ENCODE measurements around the gene GARS1.
"Not testable (repeated sequence)": the region's sequence is repeated elsewhere in the genome, so short reads cannot be mapped to it uniquely, and the experiment has no call there.

GARS1 gene

DNA sequence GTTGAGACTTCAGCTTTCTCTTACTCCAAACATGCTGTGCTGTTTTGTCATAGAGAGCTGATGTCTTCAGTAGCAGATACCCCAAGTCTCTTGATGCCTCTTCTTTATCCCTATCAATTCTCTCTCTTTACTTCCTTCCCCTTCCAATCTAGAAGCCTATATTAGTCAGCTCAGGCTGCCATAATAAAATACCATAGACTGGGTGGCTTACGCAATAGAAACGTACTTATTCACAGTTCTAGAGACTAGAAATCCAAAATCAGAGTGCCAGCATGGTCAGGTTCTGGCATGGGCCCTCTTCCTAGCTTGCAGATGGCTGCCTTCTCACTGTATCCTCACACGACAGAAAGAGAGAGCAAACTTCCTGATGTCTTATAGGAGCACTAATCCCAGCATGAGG, 9.0 kb upstream of the GARS1 start:
- H3K4me3 ChIP-seq (ENCODE audit: low read depth, low read length), result no peak overlapping the region
- ChIA-PET POLR2A (no interaction called here), CTCF (no interaction called here)
- TF ChIP-seq ZNF837 (tag by site-specific recombination; IDR thresholded peaks at IDR 0.05) (no peak), ZEB2 (tag by site-specific recombination; IDR thresholded peaks at IDR 0.05) (no peak), ZNF23 (tag by site-specific recombination; IDR thresholded peaks at IDR 0.05; ENCODE audit: borderline replicate concordance) (no peak), ZNF585B (tag by site-specific recombination; IDR thresholded peaks at IDR 0.05) (no peak), ZIC2 (tag by site-specific recombination; IDR thresholded peaks at IDR 0.05) (no peak), ZNF561 (tag by site-specific recombination; IDR thresholded peaks at IDR 0.05; ENCODE audit: borderline replicate concordance) (no peak), ZNF132 (tag by site-specific recombination; IDR thresholded peaks at IDR 0.05; ENCODE audit: borderline replicate concordance) (no peak), ZNF660 (tag by site-specific recombination; IDR thresholded peaks at IDR 0.05) (no peak), ZBTB7A (tag by site-specific recombination; IDR thresholded peaks at IDR 0.05; ENCODE audit: low read depth) (no peak), MEIS1 (CRISPR knock-in tag; IDR thresholded peaks at IDR 0.05; ENCODE audit: borderline replicate concordance) (no peak)
- TF ChIP-seq, protein P1, sequence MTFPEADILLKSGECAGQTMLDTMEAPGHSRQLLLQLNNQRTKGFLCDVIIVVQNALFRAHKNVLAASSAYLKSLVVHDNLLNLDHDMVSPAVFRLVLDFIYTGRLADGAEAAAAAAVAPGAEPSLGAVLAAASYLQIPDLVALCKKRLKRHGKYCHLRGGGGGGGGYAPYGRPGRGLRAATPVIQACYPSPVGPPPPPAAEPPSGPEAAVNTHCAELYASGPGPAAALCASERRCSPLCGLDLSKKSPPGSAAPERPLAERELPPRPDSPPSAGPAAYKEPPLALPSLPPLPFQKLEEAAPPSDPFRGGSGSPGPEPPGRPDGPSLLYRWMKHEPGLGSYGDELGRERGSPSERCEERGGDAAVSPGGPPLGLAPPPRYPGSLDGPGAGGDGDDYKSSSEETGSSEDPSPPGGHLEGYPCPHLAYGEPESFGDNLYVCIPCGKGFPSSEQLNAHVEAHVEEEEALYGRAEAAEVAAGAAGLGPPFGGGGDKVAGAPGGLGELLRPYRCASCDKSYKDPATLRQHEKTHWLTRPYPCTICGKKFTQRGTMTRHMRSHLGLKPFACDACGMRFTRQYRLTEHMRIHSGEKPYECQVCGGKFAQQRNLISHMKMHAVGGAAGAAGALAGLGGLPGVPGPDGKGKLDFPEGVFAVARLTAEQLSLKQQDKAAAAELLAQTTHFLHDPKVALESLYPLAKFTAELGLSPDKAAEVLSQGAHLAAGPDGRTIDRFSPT (tag by site-specific recombination; IDR thresholded peaks at IDR 0.05), result no peak
- TF ChIP-seq, protein P2, sequence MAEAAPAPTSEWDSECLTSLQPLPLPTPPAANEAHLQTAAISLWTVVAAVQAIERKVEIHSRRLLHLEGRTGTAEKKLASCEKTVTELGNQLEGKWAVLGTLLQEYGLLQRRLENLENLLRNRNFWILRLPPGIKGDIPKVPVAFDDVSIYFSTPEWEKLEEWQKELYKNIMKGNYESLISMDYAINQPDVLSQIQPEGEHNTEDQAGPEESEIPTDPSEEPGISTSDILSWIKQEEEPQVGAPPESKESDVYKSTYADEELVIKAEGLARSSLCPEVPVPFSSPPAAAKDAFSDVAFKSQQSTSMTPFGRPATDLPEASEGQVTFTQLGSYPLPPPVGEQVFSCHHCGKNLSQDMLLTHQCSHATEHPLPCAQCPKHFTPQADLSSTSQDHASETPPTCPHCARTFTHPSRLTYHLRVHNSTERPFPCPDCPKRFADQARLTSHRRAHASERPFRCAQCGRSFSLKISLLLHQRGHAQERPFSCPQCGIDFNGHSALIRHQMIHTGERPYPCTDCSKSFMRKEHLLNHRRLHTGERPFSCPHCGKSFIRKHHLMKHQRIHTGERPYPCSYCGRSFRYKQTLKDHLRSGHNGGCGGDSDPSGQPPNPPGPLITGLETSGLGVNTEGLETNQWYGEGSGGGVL (tag by site-specific recombination; IDR thresholded peaks at IDR 0.05), result no peak
- TF ChIP-seq, protein P3, sequence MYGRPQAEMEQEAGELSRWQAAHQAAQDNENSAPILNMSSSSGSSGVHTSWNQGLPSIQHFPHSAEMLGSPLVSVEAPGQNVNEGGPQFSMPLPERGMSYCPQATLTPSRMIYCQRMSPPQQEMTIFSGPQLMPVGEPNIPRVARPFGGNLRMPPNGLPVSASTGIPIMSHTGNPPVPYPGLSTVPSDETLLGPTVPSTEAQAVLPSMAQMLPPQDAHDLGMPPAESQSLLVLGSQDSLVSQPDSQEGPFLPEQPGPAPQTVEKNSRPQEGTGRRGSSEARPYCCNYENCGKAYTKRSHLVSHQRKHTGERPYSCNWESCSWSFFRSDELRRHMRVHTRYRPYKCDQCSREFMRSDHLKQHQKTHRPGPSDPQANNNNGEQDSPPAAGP (tag by site-specific recombination; IDR thresholded peaks at IDR 0.05), result no peak
- TF ChIP-seq, protein P4, sequence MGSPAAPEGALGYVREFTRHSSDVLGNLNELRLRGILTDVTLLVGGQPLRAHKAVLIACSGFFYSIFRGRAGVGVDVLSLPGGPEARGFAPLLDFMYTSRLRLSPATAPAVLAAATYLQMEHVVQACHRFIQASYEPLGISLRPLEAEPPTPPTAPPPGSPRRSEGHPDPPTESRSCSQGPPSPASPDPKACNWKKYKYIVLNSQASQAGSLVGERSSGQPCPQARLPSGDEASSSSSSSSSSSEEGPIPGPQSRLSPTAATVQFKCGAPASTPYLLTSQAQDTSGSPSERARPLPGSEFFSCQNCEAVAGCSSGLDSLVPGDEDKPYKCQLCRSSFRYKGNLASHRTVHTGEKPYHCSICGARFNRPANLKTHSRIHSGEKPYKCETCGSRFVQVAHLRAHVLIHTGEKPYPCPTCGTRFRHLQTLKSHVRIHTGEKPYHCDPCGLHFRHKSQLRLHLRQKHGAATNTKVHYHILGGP (tag by site-specific recombination; IDR thresholded peaks at IDR 0.05), result no peak
- no peaks in the 10 kb centered on the region for H3K4me1 ChIP-seq (ENCODE audit: control insufficient read depth, insufficient read depth, low read length)
- H3K36me3 ChIP-seq (ENCODE audit: control insufficient read depth in 2 of 2, insufficient read depth in 1 of 2, low read length in 2 of 2), result peaks cover 0 to 28% of the 10 kb centered on the region in 2 experiments; a peak in 1 of 3 replicates
- H3K27ac ChIP-seq (ENCODE audit: extremely low read depth, low read depth, low read length), result no peak overlapping the region
- no peaks in the 10 kb centered on the region for H3K9me3 ChIP-seq (ENCODE audit: control insufficient read depth, insufficient read depth, low read depth, low read length)

DNA sequence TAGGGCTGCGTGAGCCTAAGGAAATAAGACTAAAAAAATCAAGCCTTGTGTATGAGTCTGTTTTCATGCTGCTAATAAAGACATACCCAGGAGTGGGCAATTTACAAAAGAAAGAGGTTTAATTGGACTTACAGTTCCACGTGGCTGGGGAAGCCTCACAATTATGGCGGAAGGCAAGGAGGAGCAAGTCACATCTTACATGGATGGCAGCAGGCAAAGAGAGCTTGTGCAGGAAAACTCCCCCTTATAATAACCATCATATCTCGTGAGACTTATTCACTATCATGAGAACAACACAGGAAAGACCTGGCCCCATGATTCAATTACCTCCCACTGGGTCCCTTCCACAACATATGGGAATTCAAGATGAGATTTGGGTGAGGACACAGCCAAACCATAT, 7.1 kb upstream of the GARS1 start:
- H3K9me3 ChIP-seq (ENCODE audit: control insufficient read depth, insufficient read depth, low read depth, low read length); CTCF ChIA-PET; POLR2A ChIA-PET; H3K4me1 ChIP-seq (ENCODE audit: control insufficient read depth, insufficient read depth, low read length); H3K4me3 ChIP-seq (ENCODE audit: low read depth, low read length); H3K27ac ChIP-seq (ENCODE audit: extremely low read depth, low read depth, low read length): not testable (repeated sequence)
- H3K36me3 ChIP-seq (ENCODE audit: control insufficient read depth in 2 of 2, insufficient read depth in 1 of 2, low read length in 2 of 2), result peaks cover 0 to 19% of the 10 kb centered on the region in 2 experiments; a peak in 1 of 3 replicates

DNA sequence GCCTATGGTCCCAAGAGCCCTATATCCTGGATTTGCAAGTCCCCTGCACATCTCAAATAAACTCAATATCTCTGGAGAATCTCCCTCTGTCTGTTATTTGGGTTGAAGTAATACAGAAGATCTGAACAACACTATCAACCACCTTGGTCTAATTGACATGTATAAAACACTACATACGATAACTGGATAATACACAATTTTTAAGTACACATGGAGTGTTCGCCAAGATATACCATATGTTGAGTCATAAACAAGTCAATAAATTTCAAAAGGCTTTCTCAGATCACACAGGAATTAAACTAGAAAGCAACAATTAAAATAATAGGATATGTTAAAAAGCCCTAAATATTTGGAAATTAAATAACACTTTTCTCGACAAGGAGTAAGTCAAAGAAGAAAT, 5.6 kb upstream of the GARS1 start:
- CTCF ChIA-PET, result no interaction called here
- no peak overlapping the region for H3K4me3 ChIP-seq (ENCODE audit: low read depth, low read length)
- H3K36me3 ChIP-seq (ENCODE audit: control insufficient read depth in 2 of 2, insufficient read depth in 1 of 2, low read length in 2 of 2), result peaks cover 0 to 10% of the 10 kb centered on the region in 2 experiments; a peak in 1 of 3 replicates
- no peaks in the 10 kb centered on the region for H3K9me3 ChIP-seq (ENCODE audit: control insufficient read depth, insufficient read depth, low read depth, low read length)
- H3K4me1 ChIP-seq (ENCODE audit: control insufficient read depth, insufficient read depth, low read length), result peaks cover 3% of the 10 kb centered on the region; the same call in 1 of the 2 replicates
- POLR2A ChIA-PET, result no interaction called here
- no peak overlapping the region for H3K27ac ChIP-seq (ENCODE audit: extremely low read depth, low read depth, low read length)
- TF ChIP-seq HOXD13 (CRISPR knock-in tag; IDR thresholded peaks at IDR 0.05; ENCODE audit: borderline replicate concordance) (no peak), ZNF404 (tag by site-specific recombination; IDR thresholded peaks at IDR 0.05) (no peak), SALL2 (tag by site-specific recombination; IDR thresholded peaks at IDR 0.05; ENCODE audit: borderline replicate concordance) (no peak), GFI1B (tag by site-specific recombination; IDR thresholded peaks at IDR 0.05) (no peak), OVOL3 (tag by site-specific recombination; IDR thresholded peaks at IDR 0.05) (no peak), KLF7 (tag by site-specific recombination; IDR thresholded peaks at IDR 0.05; ENCODE audit: borderline replicate concordance) (no peak), WT1 (tag by site-specific recombination; IDR thresholded peaks at IDR 0.05) (no peak), ZNF169 (tag by site-specific recombination; IDR thresholded peaks at IDR 0.05) (no peak), MZF1 (tag by site-specific recombination; IDR thresholded peaks at IDR 0.05; ENCODE audit: borderline replicate concordance) (no peak), ZNF596 (tag by site-specific recombination; IDR thresholded peaks at IDR 0.05) (no peak), GLI4 (tag by site-specific recombination; IDR thresholded peaks at IDR 0.05) (no peak), ZNF510 (tag by site-specific recombination; IDR thresholded peaks at IDR 0.05; ENCODE audit: insufficient replicate concordance) (no peak)
